Sigmoid colon (tissue), 7 donors: ENCODE measurements around the gene LONP1. TPM values are rescaled to one million over a fixed set of nuclear protein-coding genes. Genes with fewer than 3 reads are reported as not detected.
A peak's percentile ranks its signal among the peaks of the same experiment; 100 is the strongest.

Experiments used
- DNase-seq: peaks from one replicate; pipeline ENCODE4 v3.0.0-alpha.2; 2019
- H3K27ac ChIP-seq, 4 donors: fragments of 200-600 bp; sonication (generic); one replicate each; pipeline ENCODE4 v1.5.1; 2016 to 2019; ENCODE audit warnings: mild to moderate bottlenecking in 1 of 4
- H3K27me3 ChIP-seq, 3 donors: fragments of 200-600 bp; sonication (generic); one replicate each; pipeline ENCODE4 v1.5.1; 2019; ENCODE audit warnings: mild to moderate bottlenecking in 1 of 3
- H3K36me3 ChIP-seq, 4 donors: fragments of 200-600 bp; sonication (generic); one replicate each; pipeline ENCODE4 v1.5.1; 2016 to 2019
- H3K4me1 ChIP-seq, 4 donors: fragments of 200-600 bp; sonication (generic); one replicate each; pipeline ENCODE4 v1.5.1; 2017 to 2019
- H3K4me3 ChIP-seq, 4 donors: fragments of 200-600 bp; sonication (generic); one replicate each; pipeline ENCODE4 v1.5.1; 2017 to 2019; ENCODE audit warnings: mild to moderate bottlenecking in 2 of 4, moderate library complexity in 1 of 4
- H3K9me3 ChIP-seq, 4 donors: fragments of 200-600 bp in 3 of 4; sonication (generic) in 3 of 4; one replicate each; pipeline versions ENCODE4 v1.5.1 to v1.6.1; 2013 to 2019
- CTCF ChIP-seq, 4 experiments: fragments of 450-650 bp in 3 of 4; fragments of 200-600 bp in 1 of 4; IDR thresholded peaks; one replicate each; pipeline ENCODE4 v1.5.1; 2016 to 2019; ENCODE audit warnings: antibody characterized with exemption in 4 of 4, mild to moderate bottlenecking in 3 of 4, moderate library complexity in 2 of 4
- EP300 ChIP-seq, 4 donors: sonication (generic); formaldehyde crosslinking; IDR thresholded peaks; one replicate each; pipeline ENCODE4 v1.6.1; 2017; ENCODE audit warnings: antibody characterized with exemption in 4 of 4
- POLR2A ChIP-seq, 2 donors: fragments of 450-650 bp; IDR thresholded peaks; one replicate each; pipeline ENCODE4 v1.6.1; 2016; ENCODE audit warnings: antibody characterized with exemption in 2 of 2, mild to moderate bottlenecking in 2 of 2, moderate library complexity in 2 of 2
- POLR2AphosphoS5 ChIP-seq, 4 donors: sonication (generic); formaldehyde crosslinking; IDR thresholded peaks; one replicate each; pipeline ENCODE4 v1.6.1; 2017; ENCODE audit warnings: antibody characterized with exemption in 4 of 4
- WGBS, 2 donors: extraction: QIAGEN DNeasy Blood & Tissue Kit; methylation state at CpG; one replicate each; pipeline ENCODE4 v1.1.7; 2013; 5-methylcytosine and 5-hydroxymethylcytosine counted together
- intact Hi-C: fragments of 100-400 bp; cut with DNase I; formaldehyde crosslinking; loops from one replicate; pipeline ENCODE4 v1.15.1; 2023
- polyA plus RNA-seq, 3 donors: library from polyadenylated mRNA; stranded (reverse); fragments of 200-250 nt; gene quantifications; one replicate each; pipeline ENCODE4 v1.2.3, GENCODE V29; 2013
- total RNA-seq, 4 donors: library from RNA; depleted of rRNA; stranded (reverse); fragments of >200 nt; gene quantifications; one replicate each; pipeline ENCODE4 v1.1.0, GENCODE V29; 2016
- donor health status: healthy with polysubstance abuse.
- donor health status: Bipolar disorder and iron deficiency.
- donor health status: healthy.

Gene LONP1
- total and polyA plus RNA-seq, 7 donors = 24.0 to 62.6 (median 31.1) TPM

- Histone ChIP-seq H3K27me3 (no peaks in the 10 kb centered on the region), H3K36me3 (peaks cover 16 to 75% (median 36%) of the 10 kb centered on the region in 4 donors), H3K27ac (no peak overlapping the region), H3K9me3 (no peaks in the 10 kb centered on the region), H3K4me3 (no peak overlapping the region), H3K4me1 (peaks cover 0 to 9% (median 1%) of the 10 kb centered on the region in 4 donors)
- WGBS, 2 donors = 88 to 93% methylated on average over 2 of the region's 2 CpGs
- intact Hi-C loops = no loop called here
- DNase-seq = no peak
- TF ChIP-seq POLR2A (IDR thresholded peaks at IDR 0.05) (no peak), CTCF (IDR thresholded peaks at IDR 0.05) (no peak), EP300 (IDR thresholded peaks at IDR 0.05) (no peak), POLR2AphosphoS5 (IDR thresholded peaks at IDR 0.05) (no peak)
These were observed 75.9 kb downstream of the LONP1 start for GRCh38 chr19:5644037-5644436.

- no peak overlapping the region for H3K27ac ChIP-seq
- intact Hi-C loops = no loop called here
- no peak overlapping the region for H3K4me3 ChIP-seq
- H3K4me1 ChIP-seq = peaks cover 0 to 9% (median 6%) of the 10 kb centered on the region in 4 donors
- no peak for TF ChIP-seq CTCF (IDR thresholded peaks at IDR 0.05)
- no peak for TF ChIP-seq POLR2A (IDR thresholded peaks at IDR 0.05)
- TF ChIP-seq POLR2AphosphoS5 (IDR thresholded peaks at IDR 0.05) = no peak
- H3K36me3 ChIP-seq = peaks cover 16 to 69% (median 33%) of the 10 kb centered on the region in 4 donors
- no peaks in the 10 kb centered on the region for H3K9me3 ChIP-seq
- WGBS, 2 donors = 90 to 93% methylated on average over 4 of the region's 4 CpGs
- no peaks in the 10 kb centered on the region for H3K27me3 ChIP-seq
- no peak for DNase-seq
These were observed 76.9 kb downstream of the LONP1 start for GRCh38 chr19:5643060-5643459.

- H3K4me3 ChIP-seq = no peak overlapping the region
- peaks cover 0 to 15% (median 14%) of the 10 kb centered on the region in 4 donors for H3K4me1 ChIP-seq
- no peak for TF ChIP-seq EP300 (IDR thresholded peaks at IDR 0.05)
- TF ChIP-seq POLR2A (IDR thresholded peaks at IDR 0.05) = no peak
- TF ChIP-seq CTCF (IDR thresholded peaks at IDR 0.05) = no peak
- TF ChIP-seq POLR2AphosphoS5 (IDR thresholded peaks at IDR 0.05) = no peak
- peak; percentile 36 for DNase-seq
- 92 to 95% methylated on average over 2 of the region's 2 CpGs for WGBS, 2 donors
- intact Hi-C loops = no loop called here
- no peak overlapping the region for H3K27ac ChIP-seq
- H3K9me3 ChIP-seq = no peaks in the 10 kb centered on the region
- no peaks in the 10 kb centered on the region for H3K27me3 ChIP-seq
- H3K36me3 ChIP-seq = peaks cover 12 to 60% (median 29%) of the 10 kb centered on the region in 4 donors
These were observed 77.7 kb downstream of the LONP1 start for GRCh38 chr19:5642204-5642603.

Other genes starting within 250 kb of the LONP1 start
- gene TINCR, start 152.2 kb downstream of the LONP1 start, total RNA-seq = under 1 TPM in 3 of 4 donors, not detected in 1; 0.33 to 0.55 (median 0.41) TPM
- gene TINCR, start 152.2 kb downstream of the LONP1 start, polyA plus RNA-seq = 10 to 100 TPM in 2 of 3 donors, 1 to 10 TPM in 1; 2.8 to 27.5 (median 12.0) TPM
- gene SAFB2, start 97.4 kb downstream of the LONP1 start, total RNA-seq = 10 to 100 TPM; 22.8 to 80.0 (median 38.1) TPM
- 10 to 100 TPM; 22.2 to 58.8 (median 24.3) TPM for gene SAFB2, start 97.4 kb downstream of the LONP1 start, polyA plus RNA-seq
- 10 to 100 TPM; 48.9 to 75.9 (median 60.4) TPM for gene SAFB, start 97.1 kb downstream of the LONP1 start, total RNA-seq
- 10 to 100 TPM; 25.7 to 64.1 (median 30.6) TPM for gene SAFB, start 97.1 kb downstream of the LONP1 start, polyA plus RNA-seq
- gene MICOS13, start 39.6 kb downstream of the LONP1 start, total RNA-seq = 10 to 100 TPM; 39.6 to 87.8 (median 61.7) TPM
- gene MICOS13, start 39.6 kb downstream of the LONP1 start, polyA plus RNA-seq = 100 to 1,000 TPM; 110 to 160 (median 120) TPM
- 10 to 100 TPM; 19.9 to 37.1 (median 23.3) TPM for gene HSD11B1L, start 39.1 kb downstream of the LONP1 start, total RNA-seq
- gene HSD11B1L, start 39.1 kb downstream of the LONP1 start, polyA plus RNA-seq = 1 to 10 TPM; 4.2 to 8.4 (median 6.3) TPM
- gene RPL36, start 29.9 kb downstream of the LONP1 start, total RNA-seq = 1,000 to 10,000 TPM in 2 of 4 donors, 100 to 1,000 TPM in 2; 593 to 1,408 (median 902) TPM
- 1,000 to 10,000 TPM; 1,490 to 2,228 (median 1,816) TPM for gene RPL36, start 29.9 kb downstream of the LONP1 start, polyA plus RNA-seq
- not detected for gene CATSPERD, start 491 bp upstream of the LONP1 start, total RNA-seq
- not detected for gene CATSPERD, start 491 bp upstream of the LONP1 start, polyA plus RNA-seq
- 1 to 10 TPM in 1 of 4 donors, under 1 TPM in 1, not detected in 2; 0.71 to 1.1 TPM for gene PRR22, start 64.6 kb upstream of the LONP1 start, total RNA-seq
- 1 to 10 TPM in 1 of 3 donors, under 1 TPM in 1, not detected in 1; 0.60 to 9.2 TPM for gene PRR22, start 64.6 kb upstream of the LONP1 start, polyA plus RNA-seq
- 10 to 100 TPM; 26.7 to 37.4 (median 31.7) TPM for gene DUS3L, start 71.0 kb upstream of the LONP1 start, total RNA-seq
- 10 to 100 TPM in 2 of 3 donors, 1 to 10 TPM in 1; 8.3 to 42.0 (median 15.0) TPM for gene DUS3L, start 71.0 kb upstream of the LONP1 start, polyA plus RNA-seq
- 10 to 100 TPM in 1 of 4 donors, 1 to 10 TPM in 3; 6.1 to 12.2 (median 6.6) TPM for gene NRTN, start 84.9 kb upstream of the LONP1 start, total RNA-seq
- gene NRTN, start 84.9 kb upstream of the LONP1 start, polyA plus RNA-seq = 1 to 10 TPM in 1 of 3 donors, not detected in 2; 1.7 TPM
- not detected for gene FUT6, start 119.6 kb upstream of the LONP1 start, total RNA-seq
- 10 to 100 TPM; 14.8 to 61.1 (median 21.0) TPM for gene FUT6, start 119.6 kb upstream of the LONP1 start, polyA plus RNA-seq
- gene FUT3, start 131.3 kb upstream of the LONP1 start, total RNA-seq = under 1 TPM in 1 of 4 donors, not detected in 3; 0.83 TPM
- gene FUT3, start 131.3 kb upstream of the LONP1 start, polyA plus RNA-seq = 100 to 1,000 TPM in 1 of 3 donors, 10 to 100 TPM in 2; 24.6 to 168 (median 34.4) TPM
- not detected for gene FUT5, start 150.4 kb upstream of the LONP1 start, total RNA-seq
- not detected for gene FUT5, start 150.4 kb upstream of the LONP1 start, polyA plus RNA-seq
- 100 to 1,000 TPM; 242 to 447 (median 353) TPM for gene NDUFA11, start 183.6 kb upstream of the LONP1 start, total RNA-seq
- 100 to 1,000 TPM; 363 to 450 (median 395) TPM for gene NDUFA11, start 183.6 kb upstream of the LONP1 start, polyA plus RNA-seq
- 10 to 100 TPM in 1 of 4 donors, 1 to 10 TPM in 3; 6.1 to 14.4 (median 8.1) TPM for gene VMAC, start 184.7 kb upstream of the LONP1 start, total RNA-seq
- 1 to 10 TPM; 1.6 to 6.4 (median 2.4) TPM for gene VMAC, start 184.7 kb upstream of the LONP1 start, polyA plus RNA-seq
- gene CAPS, start 194.1 kb upstream of the LONP1 start, total RNA-seq = 10 to 100 TPM in 2 of 4 donors, 1 to 10 TPM in 2; 4.9 to 18.6 (median 9.7) TPM
- gene CAPS, start 194.1 kb upstream of the LONP1 start, polyA plus RNA-seq = 10 to 100 TPM in 1 of 3 donors, 1 to 10 TPM in 2; 3.6 to 13.7 (median 3.7) TPM